B cell (primary cell): Measurements from ENCODE around the gene HOTAIR. TPM values are rescaled to one million over a fixed set of nuclear protein-coding genes. Genes with fewer than 3 reads are reported as not detected.

Experiments used
- ATAC-seq: fragments of 200-7000 bp; cut with Tn5 transposase; one replicate; pipeline ENCODE4 v1.10.0; 2021; ENCODE audit warnings: low read depth, mild to moderate bottlenecking, moderate number of reproducible peaks, moderate library complexity
- CTCF ChIA-PET: fragments of 350-600 bp; sonication (Branson Sonifier 250); formaldehyde crosslinking; loops from one replicate; lab custom pipeline; 2021; ENCODE audit warnings: antibody characterized with exemption, inconsistent platforms; lab: Charles Lee
- POLR2A ChIA-PET: fragments of 350-600 bp; sonication (Branson Sonifier 250); formaldehyde crosslinking; loops from one replicate; lab custom pipeline; 2021; ENCODE audit warnings: antibody characterized with exemption; lab: Charles Lee
- DNase-seq: peaks from one replicate; pipeline ENCODE4 v3.0.0; 2013
- H2AFZ ChIP-seq: 2 replicates; pipeline ENCODE4 v1.6.1; 2012; ENCODE audit warnings: mild to moderate bottlenecking, low read depth, low read length; ENCODE audit not compliant: insufficient read depth, poor library complexity, severe bottlenecking
- H3K27ac ChIP-seq, 2 donors: 1 replicate in 1 of 2; 2 replicates in 1 of 2; pipeline ENCODE4 v1.5.1; 2012 to 2013; ENCODE audit warnings: low read length in 2 of 2, mild to moderate bottlenecking in 2 of 2, moderate library complexity in 1 of 2
- H3K27me3 ChIP-seq, 4 experiments: fragments of 200-600 bp in 1 of 4; sonication (generic) in 1 of 4; replicated peaks in 1 of 4; 1 replicate in 2 of 4; 2 replicates in 2 of 4; pipeline versions ENCODE4 v1.6.1 to v1.7.0; 2013 to 2016; ENCODE audit warnings: low read length in 3 of 4, mild to moderate bottlenecking in 2 of 4, mixed read lengths in 1 of 4, moderate library complexity in 1 of 4; ENCODE audit not compliant: insufficient read depth in 4 of 4, control insufficient read depth in 3 of 4; ENCODE audit errors: control extremely low read depth in 1 of 4
- H3K36me3 ChIP-seq, 2 experiments: replicated peaks in 1 of 2; 1 replicate in 1 of 2; 2 replicates in 1 of 2; pipeline versions ENCODE4 v1.6.1 to v1.7.1; 2013; ENCODE audit warnings: low read length in 1 of 2; ENCODE audit not compliant: insufficient read depth in 2 of 2, control insufficient read depth in 1 of 2; ENCODE audit errors: control extremely low read depth in 1 of 2, extremely low read depth in 1 of 2
- H3K4me1 ChIP-seq, 2 donors: fragments of 200-600 bp in 1 of 2; sonication (generic) in 1 of 2; 1 replicate in 1 of 2; 2 replicates in 1 of 2; pipeline versions ENCODE4 v1.5.1 to v1.6.1; 2013 to 2017; ENCODE audit warnings: low read length in 2 of 2; ENCODE audit not compliant: control insufficient read depth in 2 of 2, insufficient read depth in 2 of 2
- H3K4me2 ChIP-seq: replicated peaks from 2 replicates; pipeline ENCODE3; 2012; ENCODE audit warnings: mild to moderate bottlenecking, low read depth, low read length; ENCODE audit not compliant: poor library complexity, severe bottlenecking
- H3K4me3 ChIP-seq, 5 experiments: fragments of 200-600 bp in 1 of 5; sonication (generic) in 1 of 5; 1 replicate in 3 of 5; 2 replicates in 2 of 5; pipeline versions ENCODE4 v1.5.1 to v1.7.0; 2011 to 2016; ENCODE audit warnings: low read length in 4 of 5, mild to moderate bottlenecking in 4 of 5, low read depth in 2 of 5, control low read depth in 1 of 5, moderate library complexity in 1 of 5; ENCODE audit not compliant: insufficient read depth in 1 of 5; ENCODE audit errors: control extremely low read depth in 1 of 5, extremely low read depth in 1 of 5
- H3K79me2 ChIP-seq: fragments of 200-600 bp; sonication (generic); one replicate; pipeline ENCODE4 v1.6.0; 2016; ENCODE audit warnings: low read length; ENCODE audit not compliant: control insufficient read depth, insufficient read depth
- H3K9ac ChIP-seq: fragments of 200-600 bp; sonication (generic); 2 replicates; pipeline ENCODE4 v1.6.1; 2017; ENCODE audit warnings: mild to moderate bottlenecking, low read length, moderate library complexity
- H3K9me3 ChIP-seq, 3 donors: one replicate each; pipeline versions ENCODE4 v1.6.1 to v1.7.1; 2013; ENCODE audit warnings: low read length in 2 of 3; ENCODE audit not compliant: control insufficient read depth in 2 of 3, insufficient read depth in 1 of 3; ENCODE audit errors: control extremely low read depth in 1 of 3
- H4K20me1 ChIP-seq: 2 replicates; pipeline ENCODE4 v1.6.0; 2012; ENCODE audit warnings: mild to moderate bottlenecking, low read length; ENCODE audit not compliant: insufficient read depth, control insufficient read depth, poor library complexity, severe bottlenecking
- H3K27ac Mint-ChIP-seq: one replicate; pipeline ENCODE4 v1.8.0; 2021; ENCODE audit warnings: mixed read lengths
- H3K27me3 Mint-ChIP-seq: one replicate; pipeline ENCODE4 v1.8.0; 2021; ENCODE audit warnings: mixed read lengths
- H3K4me1 Mint-ChIP-seq: one replicate; pipeline ENCODE4 v1.8.0; 2021; ENCODE audit warnings: mixed read lengths
- H3K4me3 Mint-ChIP-seq: one replicate; pipeline ENCODE4 v1.8.0; 2021; ENCODE audit warnings: mixed read lengths
- H3K9me3 Mint-ChIP-seq: one replicate; pipeline ENCODE4 v1.8.0; 2022; ENCODE audit warnings: mixed read lengths; ENCODE audit not compliant: insufficient read depth
- CTCF ChIP-seq: fragments of 200-600 bp; IDR thresholded peaks from one replicate; pipeline ENCODE4 v1.8.0; 2022; ENCODE audit warnings: antibody characterized with exemption, mild to moderate bottlenecking
- EZH2 ChIP-seq: IDR thresholded peaks from 2 replicates; pipeline ENCODE4 v1.6.1; 2012; ENCODE audit warnings: borderline replicate concordance, low read depth, mild to moderate bottlenecking, moderate library complexity, low read length; ENCODE audit not compliant: insufficient read depth, poor library complexity, severe bottlenecking
- WGBS: methylation state at CpG from one replicate; pipeline ENCODE4 v1.1.5; 2013; ENCODE audit warnings: missing lambda C conversion rate; ENCODE audit not compliant: insufficient coverage; 5-methylcytosine and 5-hydroxymethylcytosine counted together
- intact Hi-C: fragments of 100-400 bp; cut with micrococcal nuclease; formaldehyde crosslinking; loops from one replicate; pipeline ENCODE4 v1.10.0; 2022
- polyA plus RNA-seq: library from polyadenylated mRNA; depleted of rRNA; stranded (reverse); fragments of >200 nt; gene quantifications from 2 replicates; pipeline ENCODE4 v1.2.3, GENCODE V29; 2012
- total RNA-seq, 2 donors: library from RNA; stranded (reverse); fragments of 120-200 nt in 1 of 2; gene quantifications; 1 replicate in 1 of 2; 2 replicates in 1 of 2; pipeline versions ENCODE4 v1.2.3 to v1.2.4, GENCODE V29; 2013 to 2022

The HOTAIR gene
- total and polyA plus RNA-seq, 2 donors (not counting 1 experiment from before 2014, with no cell fraction given): not detected

DNA sequence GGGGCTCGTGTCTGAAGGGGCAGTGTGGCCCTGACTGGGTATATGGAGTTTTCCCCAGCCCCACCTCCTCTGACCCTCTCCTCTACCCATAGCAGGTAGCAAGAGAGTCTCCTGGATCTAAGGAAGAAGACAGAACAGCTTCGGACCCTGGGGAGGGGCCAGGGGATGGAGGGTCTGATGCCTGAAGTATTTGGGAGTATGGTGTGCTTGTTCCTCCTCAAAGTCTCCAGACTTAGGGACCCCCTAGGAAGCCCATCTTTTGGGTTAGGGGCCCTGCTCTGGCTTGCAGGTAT lies 33.5 kb upstream of the HOTAIR start:
- Mint-ChIP-seq H3K9me3 (no peaks in the 10 kb centered on the region), H3K4me1 (peaks cover 32% of the 10 kb centered on the region), H3K27ac (no peak overlapping the region), H3K27me3 (peaks cover 74% of the 10 kb centered on the region), H3K4me3 (peak overlapping the region; percentile 8)
- ATAC-seq (no peak), DNase-seq (no peak)
- H3K4me3 ChIP-seq: no peak overlapping the region
- H3K9ac ChIP-seq: no peak overlapping the region
- intact Hi-C loops: loop anchor here (5.0 to 10.0 kb wide), 3 partner anchors 44 to 357 kb away; partner anchors contain the start of genes CBX5, GPR84, HNRNPA1 and HOXC4
- no peaks in the 10 kb centered on the region for H3K36me3 ChIP-seq
- no peaks in the 10 kb centered on the region for H4K20me1 ChIP-seq
- no peak overlapping the region for H2AFZ ChIP-seq
- WGBS: 20% methylated on average over 1 of the region's 2 CpGs
- H3K79me2 ChIP-seq: no peaks in the 10 kb centered on the region
- H3K27ac ChIP-seq: no peak overlapping the region
- peaks cover 0 to 91% (median 78%) of the 10 kb centered on the region in 4 experiments for H3K27me3 ChIP-seq
- no peak for TF ChIP-seq EZH2
- no peak for TF ChIP-seq CTCF
- ChIA-PET CTCF (interaction anchor here (0.8 to 6.7 kb wide), 7 partner anchors 24 to 354 kb away, joined by 3 to 159 read pairs (median 56); partner anchors contain the start of genes HOXC5 and SMUG1), POLR2A (no interaction called here)
- no peak overlapping the region for H3K4me2 ChIP-seq
- H3K9me3 ChIP-seq: peaks cover 0 to 43% (median 0%) of the 10 kb centered on the region in 3 donors
- H3K4me1 ChIP-seq: peaks cover 30 to 60% of the 10 kb centered on the region in 2 donors

- no peak overlapping the region for H3K4me2 ChIP-seq
- peaks cover 0 to 43% (median 0%) of the 10 kb centered on the region in 3 donors for H3K9me3 ChIP-seq
- intact Hi-C loops: loop anchor here (5.0 to 10.0 kb wide), 3 partner anchors 45 to 357 kb away; partner anchors contain the start of genes CBX5, GPR84, HNRNPA1 and HOXC4
- H3K4me3 ChIP-seq: no peak overlapping the region
- TF ChIP-seq CTCF (no peak), EZH2 (no peak)
- H3K27ac ChIP-seq: no peak overlapping the region
- WGBS: no CpG with 5 or more reads among the region's 2 CpGs
- Mint-ChIP-seq H3K27me3 (peaks cover 74% of the 10 kb centered on the region), H3K4me3 (no peak overlapping the region), H3K4me1 (peaks cover 32% of the 10 kb centered on the region), H3K9me3 (no peaks in the 10 kb centered on the region), H3K27ac (peak overlapping the region; percentile 5)
- ChIA-PET POLR2A (interaction anchor here (0.6 kb wide), 1 partner anchor 209 kb away, joined by 3 read pairs; no protein-coding TSS in a partner anchor), CTCF (interaction anchor here (0.8 to 6.7 kb wide), 8 partner anchors 20 to 354 kb away, joined by 3 to 159 read pairs (median 32); partner anchors contain the start of genes HOXC5, HOXC6 and SMUG1)
- ATAC-seq (no peak), DNase-seq (no peak)
- no peaks in the 10 kb centered on the region for H4K20me1 ChIP-seq
- no peaks in the 10 kb centered on the region for H3K79me2 ChIP-seq
- H3K9ac ChIP-seq: no peak overlapping the region
- no peaks in the 10 kb centered on the region for H3K36me3 ChIP-seq
- peaks cover 0 to 91% (median 77%) of the 10 kb centered on the region in 4 experiments for H3K27me3 ChIP-seq
- peaks cover 30 to 55% of the 10 kb centered on the region in 2 donors for H3K4me1 ChIP-seq
- no peak overlapping the region for H2AFZ ChIP-seq
Measured at GRCh38 chr12:54007538-54008259, 32.9 kb upstream of the HOTAIR start.
